HG03095 (cell line): ENCODE measurements around the gene STK38.

Experiments used
- ATAC-seq: cut with Tn5 transposase; IDR thresholded peaks from one replicate; pipeline ENCODE4 v1.9.1; 2021; ENCODE audit warnings: moderate library complexity; ENCODE audit not compliant: unreplicated experiment

The STK38 gene

DNA sequence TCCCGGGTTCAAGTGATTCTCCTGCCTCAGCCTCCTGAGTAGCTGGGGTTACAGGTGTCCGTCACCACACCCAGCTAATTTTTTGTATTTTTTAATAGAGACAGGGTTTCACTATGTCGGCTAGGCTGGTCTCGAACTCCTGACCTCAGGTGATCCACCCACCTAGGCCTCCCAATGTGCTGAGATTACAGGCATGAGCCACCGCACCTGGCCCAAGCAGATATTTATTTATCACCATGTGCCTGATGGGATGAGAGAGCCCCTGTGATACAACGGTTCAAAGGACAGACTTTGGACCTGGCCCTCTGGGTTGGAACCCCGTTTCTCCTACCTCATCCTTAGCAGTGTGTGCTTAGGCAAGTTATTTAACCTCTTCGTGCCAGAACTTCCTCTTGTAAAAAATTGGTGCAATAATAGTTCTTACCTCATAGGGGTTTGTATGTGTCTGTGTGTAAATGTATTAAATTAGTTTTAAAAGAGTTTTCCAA lies 19.2 kb upstream of the STK38 start:
- no peak for ATAC-seq

DNA sequence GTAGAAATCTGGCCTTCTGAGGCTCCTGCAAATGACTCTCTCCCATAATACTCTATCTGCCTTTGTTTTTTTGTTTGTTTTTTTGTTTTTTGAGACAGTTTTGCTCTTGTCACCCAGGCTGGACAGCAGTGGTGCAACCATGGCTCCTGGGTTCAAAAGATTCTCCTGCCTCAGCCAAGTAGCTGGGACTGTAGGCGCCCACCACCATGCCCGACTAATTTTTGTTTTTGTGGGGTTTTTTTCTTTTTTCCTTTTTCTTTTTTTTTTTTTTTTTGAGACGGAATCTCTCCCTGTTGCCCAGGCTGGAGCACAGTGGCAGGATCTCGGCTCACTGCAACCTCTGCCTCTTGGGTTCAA lies 16.6 kb upstream of the STK38 start:
- ATAC-seq: no peak

DNA sequence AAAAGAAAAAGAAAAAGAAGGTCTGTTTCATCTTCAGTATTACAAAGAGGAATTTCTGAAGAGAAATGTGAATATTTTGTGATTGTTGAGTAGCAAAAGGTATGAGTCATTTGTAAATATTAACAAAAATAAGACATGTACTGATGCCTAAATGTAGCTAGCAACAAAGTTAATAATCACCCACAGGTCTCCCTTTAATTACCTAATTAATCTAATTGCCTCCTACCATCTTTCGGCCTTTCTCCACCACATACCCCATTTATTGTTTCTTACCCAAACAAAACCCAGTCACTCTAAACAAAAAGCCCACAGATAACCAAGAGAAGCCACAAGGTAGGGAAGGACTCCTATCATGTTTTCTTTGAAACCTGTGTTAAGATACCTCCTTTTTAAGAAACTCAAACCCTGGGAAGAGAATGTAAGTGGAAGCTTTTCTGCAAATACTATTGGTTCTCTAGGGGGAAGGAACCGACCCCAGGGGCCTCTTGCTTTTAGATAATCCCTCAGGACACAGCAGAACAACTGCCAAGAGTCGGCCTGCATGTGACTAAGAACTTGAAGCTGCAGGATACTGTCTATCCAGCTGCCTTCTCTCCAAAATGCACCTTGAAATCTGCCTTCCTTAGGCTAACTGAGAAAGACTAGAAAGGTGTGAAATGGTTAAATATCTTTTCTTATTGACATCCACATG lies 16.1 kb upstream of the STK38 start:
- ATAC-seq: no peak

DNA sequence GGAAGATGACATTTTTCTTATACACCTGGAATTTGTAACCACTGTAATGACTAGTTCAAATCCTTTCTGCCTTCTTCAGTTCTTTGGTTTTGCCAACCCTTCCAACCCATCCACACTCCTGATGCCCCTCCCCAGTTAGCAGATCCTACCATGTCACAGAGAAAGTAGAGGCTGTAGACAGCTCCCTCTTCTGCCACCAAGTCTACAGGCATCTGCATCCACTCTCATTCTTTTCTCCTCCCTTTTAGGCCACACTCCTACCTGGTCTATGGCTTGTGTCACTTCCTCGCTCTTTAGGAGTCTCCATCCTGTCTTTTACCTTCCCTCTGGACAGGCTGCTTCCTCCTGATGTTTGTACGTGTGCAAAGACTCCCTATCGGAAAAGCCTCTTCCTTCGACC lies 13.5 kb upstream of the STK38 start:
- ATAC-seq: no peak

DNA sequence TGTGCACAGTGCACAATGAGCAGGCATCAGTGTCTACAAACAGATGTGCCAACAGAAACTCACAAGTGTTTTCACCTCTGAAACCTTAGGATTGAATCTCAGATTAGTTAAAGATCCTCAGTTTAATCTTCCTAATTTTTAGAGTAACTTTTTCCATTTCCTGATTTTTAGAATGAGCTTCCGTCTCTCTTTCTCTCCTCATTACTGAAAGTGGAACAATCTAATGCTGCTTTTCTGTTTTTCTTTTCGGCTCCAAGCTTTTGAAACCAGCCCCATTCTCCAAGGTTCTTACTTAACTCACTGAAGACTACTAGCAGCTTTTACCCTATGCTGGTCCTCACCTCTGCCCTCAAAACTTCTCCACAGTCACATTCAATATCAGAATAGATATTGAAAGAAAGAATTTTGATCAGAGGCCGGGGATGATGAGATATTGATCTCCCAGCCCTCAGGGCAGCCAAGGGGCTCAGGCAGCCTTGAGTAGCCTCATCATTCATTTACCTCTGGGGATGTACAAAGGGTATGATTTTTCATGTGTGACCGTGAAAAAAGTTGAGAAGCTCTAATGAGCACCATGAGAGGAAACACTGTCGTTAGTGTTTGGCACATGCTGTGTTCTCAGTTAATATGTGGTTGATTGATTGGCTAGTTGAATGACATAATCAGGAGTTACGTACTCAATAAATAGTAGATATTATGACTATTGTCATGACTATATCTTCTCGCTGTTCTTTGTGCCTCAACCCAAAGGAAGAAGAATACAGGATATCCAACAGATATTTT lies 11.9 kb upstream of the STK38 start:
- ATAC-seq: no peak

DNA sequence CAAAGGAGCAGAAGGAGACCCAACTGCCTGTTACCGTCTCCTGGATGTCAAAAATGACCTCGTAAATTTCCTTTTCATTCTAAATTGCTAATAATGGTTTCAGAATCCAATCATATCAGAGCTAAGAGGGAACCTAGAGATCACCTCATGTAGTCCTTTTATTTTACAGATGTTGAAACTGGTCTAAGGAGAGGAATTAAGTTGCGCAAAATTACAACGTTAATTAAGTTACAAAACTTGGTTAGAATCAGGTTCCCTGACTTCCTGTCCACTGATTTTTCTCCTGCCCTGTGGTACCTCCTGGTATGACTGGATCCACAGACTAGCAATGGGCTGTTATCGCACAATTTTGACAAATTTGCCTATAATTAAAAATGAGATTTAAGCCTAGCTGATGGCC lies 9.0 kb upstream of the STK38 start:
- ATAC-seq: no peak

DNA sequence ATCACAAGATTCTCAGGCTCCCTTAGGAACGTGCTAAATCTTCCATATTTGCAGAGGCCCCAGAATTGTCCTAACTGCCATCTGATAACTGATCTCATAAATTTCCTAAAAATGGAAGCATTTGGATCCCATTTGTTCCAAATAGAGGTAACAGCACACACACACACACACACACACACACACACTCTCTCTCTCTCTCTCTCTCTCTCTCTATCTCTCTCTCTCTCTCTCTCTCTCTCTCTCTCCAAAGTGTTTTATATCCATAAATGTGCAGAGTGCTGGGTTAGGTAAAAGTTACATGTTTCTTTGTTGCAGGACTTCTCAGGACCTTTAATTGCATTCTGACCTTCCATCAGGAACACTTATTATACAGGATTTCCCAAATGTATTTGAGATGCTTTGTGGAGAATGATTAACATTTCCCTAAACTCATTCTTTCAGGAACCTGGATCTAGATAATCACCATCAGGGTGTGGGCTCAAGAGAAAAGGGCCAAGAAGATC lies 8.5 kb upstream of the STK38 start:
- no peak for ATAC-seq

DNA sequence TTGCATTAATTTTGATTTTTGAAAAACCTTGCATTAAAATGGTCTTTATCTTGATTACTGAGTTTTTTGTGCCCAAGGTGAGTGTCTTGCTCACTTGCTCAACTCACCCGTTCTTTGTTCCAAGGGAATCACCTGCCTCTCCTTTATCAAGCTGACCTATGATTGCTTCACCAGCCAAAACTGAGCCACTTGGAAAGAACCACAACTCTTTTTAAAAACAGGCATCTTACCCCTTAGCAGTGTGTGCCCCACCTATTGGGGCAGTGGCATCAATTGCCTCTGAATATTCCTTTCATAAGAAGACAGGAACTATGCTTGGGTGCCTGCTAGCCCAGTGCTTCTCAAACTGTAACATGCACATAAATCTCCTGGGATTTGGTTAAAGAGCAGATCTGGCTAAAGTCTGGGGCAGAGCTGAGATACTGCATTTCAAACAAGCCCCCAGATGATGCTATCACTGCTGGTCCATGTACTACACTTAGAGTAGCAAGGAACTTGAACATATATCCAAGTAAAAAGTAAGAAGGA lies 3.3 kb upstream of the STK38 start:
- ATAC-seq: no peak

DNA sequence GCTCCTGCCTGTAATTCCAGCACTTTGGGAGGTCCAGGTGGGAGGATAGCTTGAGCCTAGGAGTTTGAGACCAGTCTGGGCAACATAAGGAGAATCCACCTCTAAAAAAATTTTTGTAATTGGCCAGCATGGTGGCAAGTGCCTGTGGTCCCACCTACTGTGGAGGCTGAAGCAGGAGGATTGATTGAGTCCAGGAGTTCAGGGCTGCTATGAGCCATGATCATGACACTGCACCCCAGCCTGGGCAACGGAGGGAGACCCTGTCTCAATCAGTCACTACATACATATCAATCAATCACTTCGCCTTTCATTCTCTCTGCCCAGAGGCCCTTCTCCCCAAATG lies 1.1 kb upstream of the STK38 start:
- no peak for ATAC-seq

DNA sequence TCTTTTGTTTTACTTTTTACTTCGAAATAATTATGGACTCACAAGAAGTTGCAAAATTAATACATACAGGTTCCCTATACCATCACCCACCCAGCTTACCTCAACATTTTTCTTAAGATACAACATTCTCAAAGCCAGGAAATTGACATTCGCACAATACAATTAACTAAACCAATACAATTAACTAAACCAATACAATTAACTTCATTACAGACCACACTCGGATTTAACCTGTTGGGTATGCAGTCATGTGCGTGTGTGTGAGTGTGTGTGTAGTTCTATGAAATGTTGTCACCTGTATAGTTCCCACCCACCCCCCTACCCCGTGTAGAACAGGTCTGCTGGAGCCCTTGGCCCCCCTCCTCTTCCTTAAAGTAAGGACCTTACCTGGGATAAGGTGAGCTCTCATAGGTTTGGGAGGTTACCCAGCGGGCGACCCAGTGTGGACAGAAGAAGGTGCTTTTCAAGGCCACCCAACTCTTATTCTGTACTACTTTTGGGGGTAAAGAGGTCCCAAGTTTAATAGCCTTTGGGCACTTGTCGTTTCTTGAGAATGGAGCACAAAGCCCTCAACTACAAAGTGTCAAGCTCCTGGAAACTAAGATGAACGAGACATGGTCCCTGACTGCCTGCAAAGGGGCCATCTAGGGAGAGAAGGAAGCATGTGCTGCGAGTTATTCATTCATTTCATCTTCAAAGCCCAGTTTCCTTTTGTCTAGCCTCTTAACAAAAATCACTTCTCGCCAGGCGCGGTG lies 544 bp upstream of the STK38 start:
- no peak for ATAC-seq

DNA sequence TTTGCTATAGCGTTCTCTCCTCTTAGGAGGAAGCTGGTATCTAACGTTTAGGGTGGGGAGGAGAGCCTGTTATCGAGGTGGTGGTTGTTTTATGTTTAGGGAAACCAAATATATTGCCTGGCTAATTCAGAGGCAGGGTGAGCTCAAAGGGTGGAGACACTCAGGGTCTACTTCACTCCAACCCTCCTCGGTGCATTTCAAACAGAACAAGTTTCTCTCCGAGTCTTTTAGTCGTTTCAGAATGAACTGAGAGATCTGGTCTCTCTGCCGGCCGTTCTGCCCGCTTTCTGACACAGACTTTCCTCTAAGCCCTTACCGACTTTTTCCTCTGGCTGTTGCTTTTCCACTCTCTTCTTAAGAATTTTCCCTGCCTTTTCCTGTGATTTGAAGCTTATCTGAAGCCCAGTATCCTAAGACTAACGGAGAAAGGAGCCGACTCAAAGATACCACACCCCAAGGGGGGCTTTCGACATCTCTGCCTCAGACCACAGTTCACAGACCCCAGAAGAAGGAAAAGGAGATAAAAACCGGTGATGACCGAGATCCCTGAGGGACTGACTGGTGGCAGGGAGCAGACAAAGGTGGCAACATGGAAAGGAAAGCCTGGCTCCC lies 865 bp downstream of the STK38 start:
- ATAC-seq: no peak

DNA sequence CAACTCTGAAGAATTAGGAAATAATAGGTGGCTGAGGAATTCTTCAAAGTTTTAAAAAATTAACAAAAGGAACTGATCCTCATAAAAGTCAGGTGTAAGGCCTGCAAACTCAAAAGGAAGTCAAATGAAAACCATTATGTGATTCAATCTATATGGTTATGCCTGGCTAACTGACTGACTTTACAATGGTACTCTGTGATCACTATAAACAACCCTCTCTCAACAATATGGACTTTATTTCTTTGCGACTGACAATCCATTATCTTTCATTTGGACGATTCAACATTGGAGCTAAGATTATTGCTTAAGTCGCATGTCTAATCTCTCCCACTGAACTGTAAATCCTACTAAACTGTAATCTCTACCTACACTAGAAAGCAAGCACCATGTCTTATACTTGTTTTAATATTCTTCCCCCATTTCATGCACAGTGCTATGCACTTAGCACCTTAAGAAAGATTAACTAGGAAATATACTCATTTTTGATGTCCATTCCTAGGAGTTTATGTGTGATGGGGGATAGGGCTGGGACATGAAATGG lies 1.4 kb downstream of the STK38 start:
- ATAC-seq: no peak

DNA sequence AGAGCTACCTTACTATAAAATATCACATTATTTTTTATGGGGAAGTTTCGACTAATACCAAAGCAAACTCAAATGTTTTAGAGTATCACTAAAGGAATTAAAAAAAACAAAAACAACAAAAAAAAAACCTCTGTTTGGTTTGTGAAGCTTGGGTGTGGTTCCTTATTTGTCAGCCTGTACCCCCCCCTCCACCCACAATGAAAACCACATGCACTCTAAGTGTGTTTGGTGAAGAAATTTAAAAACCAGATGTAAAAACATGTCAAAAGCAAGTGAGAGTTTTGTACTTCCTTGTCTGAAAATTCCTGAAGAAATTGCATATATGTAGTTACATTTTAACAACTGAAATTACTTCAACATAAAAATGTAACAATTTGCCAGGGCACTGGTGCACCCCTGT lies 3.1 kb downstream of the STK38 start:
- ATAC-seq: no peak

DNA sequence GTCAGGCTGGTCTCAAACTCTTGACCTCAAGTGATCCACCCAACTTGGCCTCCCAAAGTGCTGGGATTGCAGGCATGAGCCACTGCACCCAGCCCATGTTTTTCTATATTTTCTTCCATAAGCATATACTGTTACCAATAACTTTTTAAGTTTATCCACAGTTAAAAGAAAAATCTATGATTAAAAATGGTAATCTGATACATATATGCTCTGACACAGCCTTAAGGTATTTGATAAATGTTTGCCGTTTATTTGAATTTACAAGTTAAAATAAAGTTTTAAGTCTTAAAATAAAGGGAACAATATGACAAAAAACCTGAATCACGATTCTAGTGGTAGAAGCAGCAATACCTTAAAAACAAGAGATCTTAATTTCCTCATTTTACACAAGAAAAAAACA lies 5.2 kb downstream of the STK38 start:
- ATAC-seq: no peak

DNA sequence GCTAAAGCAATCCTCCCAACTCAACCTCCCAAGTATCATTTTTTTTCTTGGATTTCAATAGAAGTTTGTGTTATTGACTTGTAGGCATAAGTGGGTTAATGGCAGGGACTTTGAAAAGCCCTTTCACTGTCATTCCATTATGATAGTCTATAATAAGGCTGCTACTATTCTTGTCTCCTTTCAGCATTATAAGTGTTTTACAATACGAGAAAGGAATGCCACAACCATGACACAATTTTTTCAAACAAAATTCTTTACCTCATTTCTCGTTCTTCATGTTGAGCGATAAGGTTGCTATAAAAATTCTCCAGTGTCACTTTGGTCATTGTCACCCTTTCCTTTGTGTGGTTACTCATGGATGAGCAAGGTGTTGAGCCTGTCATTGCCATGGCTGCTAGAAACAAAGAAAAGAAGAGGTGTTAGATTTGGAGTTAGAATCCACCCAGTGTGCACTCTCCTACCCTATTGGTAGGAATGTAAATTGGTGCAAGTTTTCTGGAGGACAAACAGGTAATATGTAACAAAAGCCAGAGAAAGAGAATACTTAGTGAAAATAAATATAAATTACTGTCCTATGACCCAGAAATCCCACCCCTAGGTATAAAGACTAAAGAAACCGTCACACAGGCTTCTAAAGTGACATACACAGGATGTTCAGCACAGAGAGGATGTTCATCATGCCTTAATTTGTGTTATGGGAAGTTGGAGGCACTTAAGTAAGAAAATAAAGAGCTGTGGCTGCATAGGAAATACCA lies 7.3 kb downstream of the STK38 start:
- no peak for ATAC-seq

DNA sequence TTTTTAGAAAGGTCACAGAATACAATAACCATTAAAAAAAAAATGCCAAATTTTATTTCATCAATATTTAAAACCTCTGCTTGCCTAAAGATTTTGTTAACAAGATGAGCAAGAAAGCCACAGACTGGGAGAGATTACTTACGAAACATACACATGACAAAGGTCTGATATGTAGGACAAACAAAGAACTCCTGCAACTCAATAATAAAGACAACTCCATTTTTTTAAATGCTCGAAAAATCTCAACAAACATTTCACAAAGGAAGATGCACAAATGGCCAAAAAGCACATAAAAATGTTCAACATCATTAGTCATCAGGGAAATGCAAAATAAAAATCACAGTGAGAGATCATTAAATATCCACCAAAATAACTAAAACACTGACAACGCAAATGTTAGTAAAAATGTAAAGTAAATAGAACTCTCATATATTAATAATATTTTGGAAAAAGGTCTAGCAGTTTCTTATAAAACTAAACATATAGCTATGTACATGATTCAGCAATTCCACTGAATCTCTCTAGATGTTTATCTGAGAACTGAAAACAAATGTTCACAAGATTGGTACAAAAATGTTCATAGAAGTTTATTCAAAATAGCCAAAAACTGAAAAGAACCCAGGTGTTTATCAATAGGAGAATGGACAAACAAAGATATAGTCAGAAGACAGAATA lies 10.3 kb downstream of the STK38 start:
- no peak for ATAC-seq

DNA sequence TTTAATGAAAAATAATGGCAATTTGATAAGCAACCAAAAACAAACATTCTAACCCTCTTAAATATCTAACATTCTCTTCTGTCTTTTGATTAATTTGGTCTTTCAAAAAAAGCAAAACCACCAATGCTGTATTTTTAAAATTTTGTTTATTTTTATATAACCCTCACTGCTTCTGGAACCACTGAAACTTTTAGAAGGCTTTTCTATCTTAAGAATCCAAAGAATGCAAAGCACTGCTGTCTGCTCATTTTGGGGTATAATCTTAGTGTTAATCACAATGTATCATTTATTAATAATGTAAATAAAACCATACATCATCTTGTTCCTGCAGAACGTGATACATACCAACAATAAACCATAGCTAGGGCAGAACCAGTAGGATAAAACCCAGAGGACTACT lies 14.0 kb downstream of the STK38 start:
- no peak for ATAC-seq

DNA sequence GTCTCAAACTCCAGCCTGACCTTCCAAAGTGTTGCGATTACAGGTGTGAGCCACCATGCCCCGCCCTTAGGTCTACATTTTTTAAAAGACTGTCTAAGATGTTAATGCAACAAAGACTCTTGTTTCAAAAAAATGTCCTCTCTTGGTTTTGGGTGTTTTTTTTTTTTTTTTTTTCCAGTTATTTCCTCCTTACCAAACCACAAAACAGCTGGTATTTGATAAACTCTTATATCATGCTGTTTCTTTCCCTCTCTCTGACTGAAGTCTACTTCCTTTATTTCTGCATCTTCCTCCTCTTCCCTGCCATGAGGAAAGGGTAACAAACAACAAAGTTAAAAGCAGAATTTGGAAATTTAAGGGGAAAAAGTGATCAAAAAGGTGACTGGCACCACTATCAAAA lies 21.2 kb downstream of the STK38 start:
- no peak for ATAC-seq

DNA sequence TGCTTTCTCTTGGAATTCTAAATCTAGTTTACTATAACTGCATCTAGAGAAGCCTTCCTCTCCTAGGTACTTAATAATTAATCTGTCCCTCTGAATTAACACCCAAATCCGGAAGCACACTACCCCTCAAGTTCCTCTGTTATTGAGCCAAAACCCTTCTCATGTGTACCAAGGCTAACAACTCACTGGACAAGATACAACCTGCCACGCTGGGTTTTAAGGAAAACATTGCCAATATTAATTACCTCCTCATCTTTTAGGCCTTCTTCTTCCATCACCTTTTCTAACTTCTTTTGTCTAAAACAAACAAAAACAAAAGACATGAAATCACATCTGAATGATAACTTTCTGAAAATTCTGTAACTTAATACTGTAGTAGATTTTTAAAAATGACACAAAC lies 21.9 kb downstream of the STK38 start:
- ATAC-seq: no peak

DNA sequence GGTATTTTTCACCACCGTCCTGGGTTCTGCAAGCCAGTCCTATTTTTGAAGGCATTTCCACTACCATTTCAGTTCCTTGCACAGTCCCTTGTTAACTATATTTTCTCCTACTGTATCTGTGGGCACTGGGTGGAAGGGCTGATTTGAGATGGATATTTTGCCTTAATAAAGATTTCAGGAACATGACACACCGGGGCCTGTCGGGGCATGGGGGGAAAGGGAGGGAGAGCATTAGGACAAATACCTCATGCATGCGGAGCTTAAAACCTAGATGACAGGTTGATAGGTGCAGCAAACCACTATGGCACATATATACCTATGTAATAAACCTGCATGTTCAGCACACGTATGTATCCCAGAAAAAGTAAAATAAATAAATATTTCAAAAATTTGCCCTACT lies 22.4 kb downstream of the STK38 start:
- ATAC-seq: no peak
